A549 (cell line): ENCODE results near the gene SRSF12. TPM values are rescaled to one million over a fixed set of nuclear protein-coding genes. Genes with fewer than 3 reads are reported as not detected.

ENCODE experiments used
- ATAC-seq, 2 experiments: fragments of 200-7000 bp in 1 of 2; fragments of >200 bp in 1 of 2; cut with Nextera tagmentation in 1 of 2; cut with Tn5 transposase in 1 of 2; 3 replicates each; pipeline versions ENCODE4 v1.8.0 to v1.9.1; 2018 to 2020; ENCODE audit warnings: mild to moderate bottlenecking in 1 of 2, moderate library complexity in 1 of 2
- CTCF ChIA-PET: fragments of 300-600 bp; sonication (Branson Sonifier 250); formaldehyde crosslinking; extraction: SDS; loops from one replicate; lab custom pipeline; 2021; ENCODE audit warnings: antibody characterized with exemption, inconsistent platforms; lab: Yijun Ruan, JAX
- POLR2A ChIA-PET: fragments of 350-600 bp; formaldehyde crosslinking; extraction: SDS; loops from one replicate; lab custom pipeline; 2021; ENCODE audit warnings: antibody characterized with exemption, inconsistent platforms; lab: Yijun Ruan, JAX
- DNase-seq, 2 experiments: peaks; one replicate each; pipeline versions ENCODE4 v3.0.0 to v3.0.0-alpha.2; 2011 to 2016; ENCODE audit warnings: low read depth in 1 of 2, low spot score in 1 of 2
- FAIRE-seq: peaks from 2 replicates; lab custom pipeline; 2011; peaks lifted over from hg19 to GRCh38; lab: Jason Lieb, UNC
- H3K27ac ChIP-seq, 2 experiments: fragments of >200 bp; sonication (Bioruptor Twin); formaldehyde crosslinking; 3 replicates each; pipeline ENCODE4 v1.5.1; 2016 to 2017
- H3K4me1 ChIP-seq: fragments of >200 bp; sonication (Bioruptor Twin); formaldehyde crosslinking; 3 replicates; pipeline ENCODE4 v1.6.1; 2016
- H3K4me2 ChIP-seq: fragments of >200 bp; sonication (Bioruptor Twin); formaldehyde crosslinking; 3 replicates; pipeline ENCODE4 v1.6.1; 2016
- H3K4me3 ChIP-seq: fragments of >200 bp; sonication (Bioruptor Twin); formaldehyde crosslinking; 3 replicates; pipeline ENCODE4 v1.5.1; 2016
- H3K9me3 ChIP-seq: fragments of >200 bp; sonication (Bioruptor Twin); formaldehyde crosslinking; 3 replicates; pipeline ENCODE4 v1.6.1; 2016
- BHLHE40 ChIP-seq: IDR thresholded peaks from 2 replicates; pipeline ENCODE4 v1.6.1; 2012; ENCODE audit warnings: low read depth, low read length, inconsistent platforms
- CEBPB ChIP-seq, 2 experiments: fragments of >200 bp in 1 of 2; sonication (Bioruptor Twin) in 1 of 2; formaldehyde crosslinking in 1 of 2; IDR thresholded peaks; 2 replicates each; pipeline ENCODE4 v1.6.1; 2012 to 2016
- CHD2 ChIP-seq: fragments of 150-350 bp; IDR thresholded peaks from 2 replicates; pipeline ENCODE4 v1.6.1; 2014; ENCODE audit warnings: low read length; ENCODE audit not compliant: partially characterized antibody
- EHMT2 ChIP-seq: fragments of 200-600 bp; sonication (generic); IDR thresholded peaks from 2 replicates; pipeline ENCODE4 v1.6.1; 2016; ENCODE audit warnings: antibody characterized with exemption, low read depth, mild to moderate bottlenecking, moderate library complexity
- EP300 ChIP-seq, 2 experiments: fragments of >200 bp; sonication (Bioruptor Twin); formaldehyde crosslinking; IDR thresholded peaks; 2 replicates in 1 of 2; 3 replicates in 1 of 2; pipeline ENCODE4 v1.6.1; 2016 to 2017
- FOSB ChIP-seq: fragments of 250-450 bp; sonication (Bioruptor Pico); IDR thresholded peaks from 2 replicates; pipeline ENCODE4 v1.5.0; 2020; ENCODE audit warnings: mild to moderate bottlenecking, moderate library complexity
- FOSL2 ChIP-seq, 2 experiments: fragments of 450-650 bp in 1 of 2; fragments of >200 bp in 1 of 2; sonication (Bioruptor Twin) in 1 of 2; formaldehyde crosslinking; IDR thresholded peaks; 2 replicates each; pipeline versions ENCODE4 v1.5.0 to v1.6.1; 2016 to 2020; ENCODE audit warnings: mild to moderate bottlenecking in 1 of 2, moderate library complexity in 1 of 2
- HDAC2 ChIP-seq: fragments of 200-600 bp; sonication (generic); IDR thresholded peaks from 2 replicates; pipeline ENCODE4 v1.6.1; 2016
- HEYL ChIP-seq: fragments of 250-450 bp; sonication (Bioruptor Pico); IDR thresholded peaks from 2 replicates; pipeline ENCODE4 v1.8.0; 2021; ENCODE audit warnings: mild to moderate bottlenecking, moderate library complexity
- HOXA7 ChIP-seq: fragments of 250-450 bp; sonication (Bioruptor Pico); IDR thresholded peaks from 2 replicates; pipeline ENCODE4 v1.5.0; 2020; ENCODE audit warnings: mild to moderate bottlenecking, moderate library complexity
- JUN ChIP-seq, 2 experiments: fragments of >200 bp; sonication (Bioruptor Twin); formaldehyde crosslinking; IDR thresholded peaks; 2 replicates in 1 of 2; 3 replicates in 1 of 2; pipeline ENCODE4 v1.6.1; 2016 to 2017
- KDM1A ChIP-seq: fragments of 200-600 bp; sonication (generic); IDR thresholded peaks from 2 replicates; pipeline ENCODE4 v1.6.1; 2016; ENCODE audit warnings: low read depth, mild to moderate bottlenecking
- KDM5A ChIP-seq: fragments of 200-600 bp; sonication (generic); IDR thresholded peaks from 2 replicates; pipeline ENCODE4 v1.6.1; 2016; ENCODE audit warnings: antibody characterized with exemption, mild to moderate bottlenecking
- MAZ ChIP-seq: fragments of 150-350 bp; IDR thresholded peaks from 2 replicates; pipeline ENCODE4 v1.6.1; 2014; ENCODE audit warnings: antibody characterized with exemption, low read depth, low read length, borderline replicate concordance
- NPAS2 ChIP-seq: fragments of 250-450 bp; sonication (Bioruptor Pico); IDR thresholded peaks from 2 replicates; pipeline ENCODE4 v1.8.0; 2022; ENCODE audit warnings: mild to moderate bottlenecking, moderate library complexity, borderline replicate concordance
- NR3C1 ChIP-seq: fragments of >200 bp; sonication (Bioruptor Twin); formaldehyde crosslinking; IDR thresholded peaks from 3 replicates; pipeline ENCODE4 v1.6.1; 2017
- PHF8 ChIP-seq: fragments of 200-600 bp; sonication (generic); IDR thresholded peaks from 2 replicates; pipeline ENCODE4 v1.6.1; 2016; ENCODE audit warnings: low read depth, mild to moderate bottlenecking, antibody characterized with exemption, moderate library complexity, borderline replicate concordance
- POLR2A ChIP-seq: IDR thresholded peaks from 2 replicates; pipeline ENCODE4 v1.6.1; 2012; ENCODE audit warnings: mild to moderate bottlenecking, low read length
- POLR2AphosphoS2 ChIP-seq: conservative IDR thresholded peaks from 2 replicates; pipeline ENCODE4 v1.6.1; 2012; ENCODE audit warnings: low read length, improper control_type of control experiment, inconsistent platforms
- RARB ChIP-seq: fragments of 250-450 bp; sonication (Bioruptor Pico); IDR thresholded peaks from 2 replicates; pipeline ENCODE4 v1.8.0; 2021; ENCODE audit warnings: mild to moderate bottlenecking, moderate library complexity
- RNF2 ChIP-seq: fragments of 200-600 bp; sonication (generic); IDR thresholded peaks from 2 replicates; pipeline ENCODE4 v1.6.1; 2016; ENCODE audit warnings: low read depth, mild to moderate bottlenecking, antibody characterized with exemption, moderate library complexity, borderline replicate concordance
- TFCP2L1 ChIP-seq: fragments of 250-450 bp; sonication (Bioruptor Pico); IDR thresholded peaks from 2 replicates; pipeline ENCODE4 v1.5.0; 2021; ENCODE audit warnings: mild to moderate bottlenecking
- TP53 ChIP-seq: fragments of 250-450 bp; sonication (Bioruptor Pico); IDR thresholded peaks from 2 replicates; pipeline ENCODE4 v1.5.0; 2021; ENCODE audit warnings: mild to moderate bottlenecking, moderate library complexity
- ZFP36 ChIP-seq: fragments of 450-650 bp; IDR thresholded peaks from 2 replicates; pipeline ENCODE4 v1.6.1; 2014; ENCODE audit warnings: borderline replicate concordance; ENCODE audit not compliant: partially characterized antibody
- WGBS: methylation state at CpG from one replicate; pipeline ENCODE4 v1.1.6; 2017; ENCODE audit errors: missing lambda C conversion rate; 5-methylcytosine and 5-hydroxymethylcytosine counted together
- polyA plus RNA-seq, 4 experiments: library from polyadenylated mRNA; depleted of rRNA in 3 of 4; stranded (reverse); fragments of >200 nt; fragmentation: RNase III in 1 of 4; extraction: RNeasy Plus Mini Kit Qiagen cat#74134 plus additional on column Dnase treatment in 1 of 4; gene quantifications; 2 replicates in 3 of 4; 3 replicates in 1 of 4; pipeline ENCODE4 v1.2.3, GENCODE V29; 2011 to 2017
- TF ChIP-seq, protein P1 (sequence below): fragments of >200 bp; sonication (Bioruptor Twin); formaldehyde crosslinking; IDR thresholded peaks from 2 replicates; pipeline ENCODE4 v1.6.1; 2016

SRSF12 gene
- polyA plus RNA-seq, 2 of the 4 experiments (the other 2 are of a cell fraction): 1.5 to 2.7 TPM

DNA sequence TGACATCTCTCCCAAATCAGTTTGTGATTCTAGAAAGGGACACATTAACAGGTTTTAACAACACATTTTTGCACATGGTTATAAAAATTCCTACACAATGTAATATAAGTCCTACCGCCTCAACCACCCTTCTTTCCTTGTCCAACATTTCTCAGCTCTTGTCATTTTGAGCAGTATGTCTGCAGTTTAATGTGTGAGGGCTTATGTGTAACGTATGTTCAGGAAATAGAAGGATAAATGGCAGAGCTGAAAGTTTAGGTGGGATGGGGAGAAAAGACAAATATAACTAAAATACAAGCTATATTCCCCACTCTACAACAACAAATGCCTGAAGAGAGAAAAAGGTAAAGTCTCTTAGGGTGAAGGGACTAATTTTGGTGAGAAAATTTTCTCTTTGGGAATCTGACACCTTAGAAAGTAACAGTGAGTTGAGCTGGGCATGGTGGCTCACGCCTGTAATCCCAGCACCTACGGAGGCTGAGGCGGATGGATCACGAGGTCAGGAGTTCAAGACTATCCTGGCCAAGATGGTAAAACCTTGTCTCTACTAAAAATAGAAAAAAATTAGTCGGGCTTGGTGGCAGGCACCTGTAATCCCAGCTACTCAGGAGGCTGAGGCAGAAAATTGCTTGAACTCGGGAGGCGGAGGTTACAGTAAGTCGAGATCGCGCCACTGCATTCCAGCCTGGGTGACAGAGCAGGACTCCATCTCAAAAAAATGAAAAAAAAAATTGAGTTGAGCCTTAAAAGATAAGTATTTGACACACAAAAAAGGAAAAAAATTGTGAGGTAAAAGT, 32.3 kb downstream of the SRSF12 start:
- Histone ChIP-seq H3K27ac (no peak overlapping the region), H3K9me3 (no peaks in the 10 kb centered on the region), H3K4me1 (peaks cover 25% of the 10 kb centered on the region), H3K4me3 (no peak overlapping the region), H3K4me2 (peak overlapping the region; percentile 89; the same call in 1 of the 3 replicates)
- POLR2A ChIA-PET: interaction anchor here (0.6 to 7.8 kb wide), 3 partner anchors 40 to 103 kb away, joined by 4 to 113 read pairs (median 4); no protein-coding TSS in a partner anchor
- peak; percentile 74; the same call in 1 of the 2 replicates for TF ChIP-seq TFCP2L1 (CRISPR knock-in tag)
- TF ChIP-seq HOXA7 (CRISPR knock-in tag): peak; percentile 82
- no peak for TF ChIP-seq HDAC2
- no peak for TF ChIP-seq HEYL (CRISPR knock-in tag)
- TF ChIP-seq NPAS2 (CRISPR knock-in tag): no peak
- peak; percentile 10; the same call in 1 of the 2 replicates for TF ChIP-seq RARB
- no peak for TF ChIP-seq ZFP36
- TF ChIP-seq FOSB (CRISPR knock-in tag): peak; percentile 74
- no peak for TF ChIP-seq NR3C1
- TF ChIP-seq PHF8: no peak
- no peak for TF ChIP-seq BHLHE40
- no peak for TF ChIP-seq KDM5A
- no peak for TF ChIP-seq EHMT2
- TF ChIP-seq JUN (IDR thresholded peaks at IDR 0.05): peak in 1 of 2 experiments; percentile 39; a peak in 2 of 5 replicates
- TF ChIP-seq CHD2: peak; percentile 38
- no peak for TF ChIP-seq RNF2
- peak; percentile 91 for TF ChIP-seq POLR2AphosphoS2
- FAIRE-seq: no peak
- WGBS: 93% methylated on average over 12 of the region's 12 CpGs
- CTCF ChIA-PET: interaction anchor here (0.7 to 2.9 kb wide), 3 partner anchors 9 to 287 kb away, joined by 3 to 16 read pairs (median 4); no protein-coding TSS in a partner anchor
- no peak for DNase-seq
- ATAC-seq: no peak

DNA sequence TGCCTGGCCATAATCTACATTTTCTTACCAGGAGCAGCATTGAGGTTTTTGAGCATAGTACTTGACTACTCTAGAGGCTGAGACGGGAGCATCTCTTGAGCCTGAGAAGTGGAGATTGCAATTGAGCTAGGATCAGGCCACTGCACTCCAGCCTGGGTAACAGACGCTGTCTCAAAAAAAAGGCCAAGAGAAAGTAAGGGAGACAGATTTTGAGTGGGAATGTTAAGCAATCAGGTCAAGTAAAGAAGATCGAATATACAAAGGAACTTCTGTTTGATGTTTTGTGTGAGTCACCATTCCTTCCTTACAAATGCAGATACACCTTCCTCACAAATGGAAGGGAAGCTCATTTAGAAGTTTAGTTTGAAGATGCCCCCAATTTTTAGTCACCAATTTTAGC, 32.9 kb downstream of the SRSF12 start:
- POLR2A ChIA-PET: interaction anchor here (1.5 to 7.8 kb wide), 2 partner anchors 49 to 102 kb away, joined by 4 to 113 read pairs; no protein-coding TSS in a partner anchor
- WGBS: 53% methylated on average over 3 of the region's 3 CpGs
- H3K9me3 ChIP-seq: no peaks in the 10 kb centered on the region
- peaks cover 25% of the 10 kb centered on the region for H3K4me1 ChIP-seq
- H3K4me3 ChIP-seq: peak overlapping the region; percentile 21; the same call in 1 of the 3 replicates
- no peak for TF ChIP-seq POLR2A
- TF ChIP-seq, protein P1, sequence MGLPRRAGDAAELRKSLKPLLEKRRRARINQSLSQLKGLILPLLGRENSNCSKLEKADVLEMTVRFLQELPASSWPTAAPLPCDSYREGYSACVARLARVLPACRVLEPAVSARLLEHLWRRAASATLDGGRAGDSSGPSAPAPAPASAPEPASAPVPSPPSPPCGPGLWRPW: no peak
- TF ChIP-seq EP300 (IDR thresholded peaks at IDR 0.05): no peak
- TF ChIP-seq TP53: peak; percentile 7; the same call in 1 of the 2 replicates
- no peak for TF ChIP-seq KDM1A
- TF ChIP-seq MAZ: no peak
- 0 out of 4 replicates have a peak, but pooled peaks of 1 of the 2 experiments have one; percentile 10 for TF ChIP-seq CEBPB (IDR thresholded peaks at IDR 0.05)
- no peak for TF ChIP-seq FOSL2 (IDR thresholded peaks at IDR 0.05)
- TF ChIP-seq FOSL2 (CRISPR knock-in tag; IDR thresholded peaks at IDR 0.05): 0 out of 2 replicates have a peak, but pooled peaks have one; percentile 3
- TF ChIP-seq, all 56 proteins: peak for 3
- ATAC-seq (no peak), FAIRE-seq (no peak), DNase-seq (no peak)
- peak overlapping the region; percentile 89 for H3K4me2 ChIP-seq
- peak overlapping the region in 1 of 2 experiments; percentile 12; a peak in 1 of 6 replicates for H3K27ac ChIP-seq
- CTCF ChIA-PET: interaction anchor here (2.9 kb wide), 1 partner anchor 102 kb away, joined by 16 read pairs; no protein-coding TSS in a partner anchor
